ENCODE data around the gene THBS1. TPM values are rescaled to one million over a fixed set of nuclear protein-coding genes. Genes with fewer than 3 reads are reported as not detected.

The THBS1 gene
- total RNA-seq, 1 donor from 2014 or later: 377 TPM

GRCh38 chr15:39597751-39598185, 16.9 kb downstream of the THBS1 start:
- DNase-seq (no peak), ATAC-seq (no peak)
- no peak for TF ChIP-seq CTCF (IDR thresholded peaks at IDR 0.05)
- H3K27me3 ChIP-seq: no peaks in the 10 kb centered on the region
- H3K4me1 ChIP-seq: no peaks in the 10 kb centered on the region
- intact Hi-C loops (cut with DNase I): no loop called here
- H3K9me3 ChIP-seq: no peaks in the 10 kb centered on the region
- H3K36me3 ChIP-seq: peaks cover 39% of the 10 kb centered on the region
- H3K4me3 ChIP-seq: no peak overlapping the region
- no peak overlapping the region for H3K27ac ChIP-seq

DNA sequence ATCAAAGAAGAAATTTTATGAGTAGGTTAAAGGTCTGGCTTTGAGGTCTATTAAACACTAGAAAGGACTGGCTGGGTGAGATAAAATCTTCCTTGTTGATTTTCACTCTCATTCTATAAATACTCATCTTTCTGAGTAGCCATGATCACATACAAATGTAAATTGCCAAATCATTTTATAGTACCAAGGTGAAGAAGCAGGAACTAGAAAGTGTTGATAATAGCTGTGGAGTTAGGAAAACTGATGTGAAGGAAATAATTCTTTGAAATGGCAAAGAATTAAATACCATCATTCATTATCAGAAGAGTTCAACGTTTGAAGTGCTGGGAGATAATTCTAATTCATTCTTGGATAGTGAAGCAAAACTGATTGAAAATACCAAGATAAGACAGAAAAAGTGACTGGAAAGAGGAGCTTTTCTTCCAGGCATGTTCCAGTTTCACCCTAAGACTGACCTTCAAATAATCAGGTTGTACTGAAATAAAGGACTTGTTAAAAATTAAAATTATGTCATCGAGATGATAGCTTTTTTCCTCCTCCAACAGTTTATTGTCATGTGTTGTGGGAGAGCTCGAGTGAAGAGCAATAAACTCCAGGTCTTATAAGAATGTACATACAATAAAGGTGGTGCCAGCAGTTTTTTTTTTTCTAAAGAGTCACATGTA, 17.4 kb downstream of the THBS1 start:
- Histone ChIP-seq H3K4me3 (no peak overlapping the region), H3K4me1 (no peaks in the 10 kb centered on the region), H3K27me3 (no peaks in the 10 kb centered on the region), H3K36me3 (peaks cover 33% of the 10 kb centered on the region), H3K9me3 (no peaks in the 10 kb centered on the region), H3K27ac (no peak overlapping the region)
- DNase-seq (no peak), ATAC-seq (no peak)
- intact Hi-C loops (cut with DNase I): no loop called here
- no peak for TF ChIP-seq CTCF (IDR thresholded peaks at IDR 0.05)

- no peak for TF ChIP-seq CTCF (IDR thresholded peaks at IDR 0.05)
- no peak overlapping the region for H3K4me3 ChIP-seq
- intact Hi-C loops (cut with DNase I): no loop called here
- ATAC-seq: no peak
- no peaks in the 10 kb centered on the region for H3K4me1 ChIP-seq
- peaks cover 24% of the 10 kb centered on the region for H3K36me3 ChIP-seq
- H3K27ac ChIP-seq: no peak overlapping the region
- DNase-seq: no peak
- H3K27me3 ChIP-seq: no peaks in the 10 kb centered on the region
- no peaks in the 10 kb centered on the region for H3K9me3 ChIP-seq
These were observed 18.3 kb downstream of the THBS1 start for GRCh38 chr15:39598958-39599845.

- no peaks in the 10 kb centered on the region for H3K4me1 ChIP-seq
- no peak overlapping the region for H3K4me3 ChIP-seq
- H3K27me3 ChIP-seq: no peaks in the 10 kb centered on the region
- intact Hi-C loops (cut with DNase I): no loop called here
- H3K27ac ChIP-seq: no peak overlapping the region
- TF ChIP-seq CTCF (IDR thresholded peaks at IDR 0.05): no peak
- peaks cover 18% of the 10 kb centered on the region for H3K36me3 ChIP-seq
- no peak for DNase-seq
- no peaks in the 10 kb centered on the region for H3K9me3 ChIP-seq
- ATAC-seq: no peak
These were observed 19.0 kb downstream of the THBS1 start for GRCh38 chr15:39599871-39600270.

- H3K36me3 ChIP-seq: no peaks in the 10 kb centered on the region
- H3K4me1 ChIP-seq: no peaks in the 10 kb centered on the region
- H3K27me3 ChIP-seq: no peaks in the 10 kb centered on the region
- no peak for DNase-seq
- H3K27ac ChIP-seq: no peak overlapping the region
- ATAC-seq: no peak
- no peak overlapping the region for H3K4me3 ChIP-seq
- intact Hi-C loops (cut with DNase I): no loop called here
- H3K9me3 ChIP-seq: no peaks in the 10 kb centered on the region
- no peak for TF ChIP-seq CTCF (IDR thresholded peaks at IDR 0.05)
These were observed 21.3 kb downstream of the THBS1 start for GRCh38 chr15:39602143-39602542.
